Activated naive CD4-positive, alpha-beta T cell treated with anti-CD3 and anti-CD28 coated beads, Interleukin-2, amount 10 ng/mL, durations not matched to agents 7 days and 5 days (primary cell): ENCODE measurements around the gene C14orf180.
"Not testable (repeated sequence)": the region's sequence is repeated elsewhere in the genome, so short reads cannot be mapped to it uniquely, and the experiment has no call there.

Experiments used
- CTCF ChIA-PET: fragments of 350-600 bp; sonication (Branson Sonifier 250); formaldehyde crosslinking; loops from one replicate; lab custom pipeline; 2021; ENCODE audit warnings: antibody characterized with exemption; lab: Charles Lee
- DNase-seq: peaks from one replicate; pipeline ENCODE4 v3.0.0-alpha.2; 2020
- H3K27ac Mint-ChIP-seq: one replicate; pipeline ENCODE4 v1.8.0; 2021; ENCODE audit warnings: mild to moderate bottlenecking, moderate library complexity, mixed read lengths
- H3K27me3 Mint-ChIP-seq: one replicate; pipeline ENCODE4 v1.8.0; 2021; ENCODE audit warnings: mild to moderate bottlenecking, mixed read lengths
- H3K36me3 Mint-ChIP-seq: one replicate; pipeline ENCODE4 v1.8.0; 2021; ENCODE audit warnings: mixed read lengths
- H3K4me1 Mint-ChIP-seq: one replicate; pipeline ENCODE4 v1.8.0; 2021; ENCODE audit warnings: mixed read lengths
- H3K4me3 Mint-ChIP-seq: one replicate; pipeline ENCODE4 v1.8.0; 2021; ENCODE audit warnings: mild to moderate bottlenecking, moderate library complexity, mixed read lengths
- H3K9me3 Mint-ChIP-seq: one replicate; pipeline ENCODE4 v1.8.0; 2021; ENCODE audit warnings: mixed read lengths

C14orf180 gene

DNA sequence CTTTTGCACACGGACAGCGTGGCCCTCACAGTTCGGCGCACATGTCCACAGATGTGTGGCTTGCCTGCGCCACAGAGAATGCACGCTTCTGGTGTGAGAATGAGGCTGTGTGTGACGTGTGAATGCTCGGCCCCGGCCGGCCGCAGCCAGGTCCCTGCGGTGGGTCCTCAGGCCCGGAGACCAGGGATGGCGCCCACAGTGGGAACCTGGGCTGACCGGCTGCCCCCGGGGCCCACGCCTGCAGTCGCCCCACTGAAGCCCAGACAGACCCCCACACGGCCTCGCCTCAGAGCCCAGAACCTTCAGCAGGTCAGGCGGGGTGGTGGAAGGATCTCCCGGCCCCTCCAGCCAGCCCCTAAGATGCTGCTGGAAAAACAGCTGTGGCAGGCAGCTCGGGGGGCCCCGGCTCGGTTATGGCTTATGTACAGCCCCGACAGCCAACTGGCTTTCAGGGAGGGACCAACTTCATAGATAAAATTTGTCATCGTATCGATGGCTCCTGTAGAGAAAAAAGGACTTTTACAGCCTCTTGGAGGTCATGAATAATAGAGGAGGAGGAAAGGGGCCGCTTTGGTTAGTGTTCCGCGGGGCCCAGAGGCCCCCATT is 4.5 kb upstream of the C14orf180 start:
- Mint-ChIP-seq H3K4me3 (no peak overlapping the region), H3K27me3 (no peaks in the 10 kb centered on the region), H3K27ac (no peak overlapping the region), H3K36me3 (no peaks in the 10 kb centered on the region), H3K4me1 (no peaks in the 10 kb centered on the region), H3K9me3 (no peaks in the 10 kb centered on the region)
- DNase-seq: no peak
- CTCF ChIA-PET: no interaction called here

DNA sequence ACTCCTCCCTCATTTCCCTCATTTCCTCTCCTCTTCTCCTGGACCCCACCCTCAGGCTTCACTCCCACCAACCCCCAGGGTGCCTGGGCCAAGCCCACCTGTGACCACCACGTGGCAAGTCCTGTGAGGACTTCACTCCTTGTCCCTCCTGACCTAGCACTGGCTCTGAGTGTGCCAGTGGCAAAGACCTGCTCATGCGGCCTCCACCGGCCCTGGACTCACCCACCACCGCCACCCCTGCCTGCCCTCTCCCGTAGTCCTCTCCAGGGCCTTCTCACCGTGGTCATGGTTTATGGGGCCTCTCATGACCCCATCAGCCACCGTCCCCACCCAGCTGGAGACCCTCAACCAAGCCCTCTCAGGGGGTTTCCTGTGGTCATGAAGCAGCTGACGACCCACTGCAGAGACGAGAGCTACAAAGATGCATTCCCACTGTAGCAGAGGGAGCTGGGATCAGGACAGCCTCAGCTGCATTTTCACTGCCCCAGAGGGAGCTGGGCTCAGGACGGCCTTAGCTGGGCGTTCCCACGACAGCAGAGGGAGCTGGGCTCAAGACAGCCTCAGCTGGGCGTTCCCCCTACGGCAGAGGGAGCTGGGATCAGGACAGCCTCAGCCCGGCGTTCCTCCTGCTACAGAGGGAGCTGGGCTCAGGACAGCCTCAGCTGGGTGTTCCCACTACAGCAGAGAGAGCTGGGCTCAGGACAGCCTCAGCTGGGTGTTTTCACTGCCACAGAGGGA is 3.2 kb upstream of the C14orf180 start:
- H3K4me1 Mint-ChIP-seq: no peaks in the 10 kb centered on the region
- no peaks in the 10 kb centered on the region for H3K36me3 Mint-ChIP-seq
- H3K4me3 Mint-ChIP-seq: no peak overlapping the region
- CTCF ChIA-PET: no interaction called here
- H3K9me3 Mint-ChIP-seq: no peaks in the 10 kb centered on the region
- no peak overlapping the region for H3K27ac Mint-ChIP-seq
- H3K27me3 Mint-ChIP-seq: no peaks in the 10 kb centered on the region
- no peak for DNase-seq

DNA sequence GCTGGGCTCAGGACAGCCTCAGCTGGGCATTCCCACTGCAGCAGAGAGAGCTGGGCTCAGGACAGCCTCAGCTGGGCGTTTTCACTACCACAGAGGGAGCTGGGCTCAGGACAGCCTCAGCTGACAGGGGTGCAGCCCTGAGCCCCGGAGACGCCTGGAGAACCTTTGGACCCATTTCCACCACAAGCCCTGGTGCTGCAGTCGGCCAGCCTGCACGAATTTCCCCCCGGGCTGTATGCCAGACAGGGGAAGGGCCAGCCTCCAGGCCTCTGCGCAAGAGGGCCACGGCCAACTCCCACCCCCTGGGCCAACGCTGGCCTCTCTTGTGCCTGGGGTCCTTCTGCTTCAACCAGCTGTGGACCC is 2.6 kb upstream of the C14orf180 start:
- Mint-ChIP-seq H3K36me3 (no peaks in the 10 kb centered on the region), H3K27ac (no peak overlapping the region), H3K27me3 (no peaks in the 10 kb centered on the region), H3K4me3 (no peak overlapping the region), H3K9me3 (no peaks in the 10 kb centered on the region), H3K4me1 (no peaks in the 10 kb centered on the region)
- no peak for DNase-seq
- CTCF ChIA-PET: no interaction called here

DNA sequence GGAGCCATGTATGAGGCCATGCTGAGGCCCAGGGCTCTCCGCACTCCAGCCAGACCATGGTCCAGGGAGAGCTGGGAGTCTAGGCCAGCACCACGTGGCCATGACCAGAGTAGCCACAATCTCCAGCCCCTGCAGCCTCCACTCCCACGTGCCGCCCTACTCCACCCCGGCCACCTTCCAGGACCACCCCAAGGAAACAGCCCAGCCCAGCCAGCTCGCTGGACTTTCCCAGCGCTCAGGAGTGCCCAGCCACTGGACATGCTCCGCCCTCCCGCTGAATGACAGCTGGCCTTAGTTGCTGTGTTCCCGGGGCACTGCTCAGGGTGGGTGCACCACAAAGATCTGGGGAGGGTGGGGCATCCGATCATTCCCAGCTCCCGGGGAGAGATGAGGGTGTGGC is 2.1 kb upstream of the C14orf180 start:
- no peak overlapping the region for H3K27ac Mint-ChIP-seq
- H3K4me1 Mint-ChIP-seq: no peaks in the 10 kb centered on the region
- no peaks in the 10 kb centered on the region for H3K9me3 Mint-ChIP-seq
- no peak overlapping the region for H3K4me3 Mint-ChIP-seq
- H3K36me3 Mint-ChIP-seq: no peaks in the 10 kb centered on the region
- H3K27me3 Mint-ChIP-seq: no peaks in the 10 kb centered on the region
- CTCF ChIA-PET: no interaction called here
- DNase-seq: no peak

DNA sequence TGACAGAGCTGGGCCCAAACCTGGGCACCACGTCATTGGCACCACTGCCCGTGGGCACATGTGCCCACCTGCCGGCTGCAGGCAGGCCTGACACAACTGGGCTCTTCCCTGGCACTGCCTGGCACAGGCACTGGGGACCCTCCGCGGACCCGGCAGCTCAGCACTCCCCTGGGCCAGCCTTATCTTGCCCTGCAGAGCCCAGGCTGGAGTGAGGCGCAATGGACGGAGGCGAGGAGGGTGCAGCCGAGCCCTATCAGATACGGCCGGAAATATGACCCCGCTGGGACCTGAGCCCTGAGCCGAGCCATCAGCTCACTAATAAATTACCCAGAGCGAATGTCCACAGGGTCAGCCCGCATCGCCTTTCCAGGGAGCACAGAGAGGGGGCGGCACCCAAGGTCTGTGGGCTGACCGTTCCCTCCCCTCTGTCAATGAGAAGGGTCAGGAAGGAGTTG is 1.7 kb upstream of the C14orf180 start:
- Mint-ChIP-seq H3K36me3 (no peaks in the 10 kb centered on the region), H3K4me1 (no peaks in the 10 kb centered on the region), H3K27ac (no peak overlapping the region), H3K27me3 (no peaks in the 10 kb centered on the region), H3K9me3 (no peaks in the 10 kb centered on the region), H3K4me3 (no peak overlapping the region)
- no peak for DNase-seq
- CTCF ChIA-PET: no interaction called here

DNA sequence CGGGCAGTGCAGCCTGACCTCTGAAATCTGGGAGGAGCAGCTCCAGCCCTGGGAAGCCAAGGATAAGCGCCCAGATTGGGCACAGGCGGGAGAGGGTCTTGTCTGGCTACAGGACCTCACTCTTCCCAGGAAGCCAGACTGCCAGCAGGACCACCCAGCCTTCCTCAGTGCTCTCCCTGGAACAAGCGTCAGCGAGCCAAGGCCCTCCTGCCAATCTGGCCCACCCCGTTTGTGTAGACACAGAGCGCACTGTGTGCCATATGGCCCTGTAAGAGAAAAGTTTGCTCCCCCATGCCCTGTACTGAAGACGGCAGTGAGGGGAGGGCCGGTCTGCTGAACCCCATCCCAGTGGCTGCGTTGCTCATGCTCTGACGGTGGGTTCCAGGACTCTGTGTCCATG is 1.2 kb upstream of the C14orf180 start:
- Mint-ChIP-seq H3K9me3 (no peaks in the 10 kb centered on the region), H3K36me3 (no peaks in the 10 kb centered on the region), H3K27me3 (no peaks in the 10 kb centered on the region), H3K4me1 (no peaks in the 10 kb centered on the region), H3K4me3 (no peak overlapping the region), H3K27ac (no peak overlapping the region)
- no peak for DNase-seq
- CTCF ChIA-PET: no interaction called here

DNA sequence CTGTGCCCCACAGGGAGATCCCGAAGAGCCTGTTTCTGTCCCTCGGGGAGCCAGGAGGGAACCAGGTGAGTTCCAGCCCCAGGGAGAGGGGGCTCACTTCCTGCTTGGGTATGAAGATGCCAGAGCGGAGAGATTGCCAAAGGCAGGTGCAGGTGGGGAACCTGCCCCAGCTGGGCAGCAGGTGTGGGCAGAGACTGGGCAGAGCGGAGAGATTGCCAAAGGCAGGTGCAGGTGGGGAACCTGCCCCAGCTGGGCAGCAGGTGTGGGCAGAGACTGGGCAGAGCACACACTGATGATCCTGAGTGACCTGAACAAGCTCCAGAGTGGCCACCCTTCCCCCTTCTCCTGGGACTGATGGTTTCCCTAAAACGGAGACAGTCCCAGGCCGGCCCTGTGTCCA is 375 bp downstream of the C14orf180 start:
- H3K4me3 Mint-ChIP-seq, H3K27me3 Mint-ChIP-seq, H3K36me3 Mint-ChIP-seq, H3K27ac Mint-ChIP-seq, H3K4me1 Mint-ChIP-seq, H3K9me3 Mint-ChIP-seq, DNase-seq, CTCF ChIA-PET: not testable (repeated sequence)

DNA sequence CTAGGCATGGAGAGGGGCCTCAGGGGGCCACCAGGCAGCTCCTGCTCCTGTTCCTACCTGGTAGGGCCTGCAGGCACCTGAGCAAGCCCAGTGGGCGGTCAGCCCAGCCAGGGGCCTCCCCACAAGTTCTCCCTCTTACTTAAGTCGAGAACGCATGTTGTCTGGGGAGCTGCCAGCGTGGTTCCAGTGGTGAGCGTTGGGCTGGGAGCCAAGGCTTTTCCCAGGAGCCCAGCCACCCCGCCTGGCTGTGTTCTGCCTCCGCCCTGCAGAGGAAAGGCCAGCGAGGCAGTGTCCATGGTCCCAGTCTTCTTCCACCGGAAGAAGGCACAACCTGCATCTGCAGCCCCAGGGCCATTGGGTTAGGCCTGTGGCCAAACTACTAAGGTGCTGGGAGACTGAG is 1.4 kb downstream of the C14orf180 start:
- Mint-ChIP-seq H3K4me1 (no peaks in the 10 kb centered on the region), H3K4me3 (no peak overlapping the region), H3K36me3 (no peaks in the 10 kb centered on the region), H3K27ac (no peak overlapping the region), H3K9me3 (no peaks in the 10 kb centered on the region), H3K27me3 (no peaks in the 10 kb centered on the region)
- CTCF ChIA-PET: no interaction called here
- no peak for DNase-seq

DNA sequence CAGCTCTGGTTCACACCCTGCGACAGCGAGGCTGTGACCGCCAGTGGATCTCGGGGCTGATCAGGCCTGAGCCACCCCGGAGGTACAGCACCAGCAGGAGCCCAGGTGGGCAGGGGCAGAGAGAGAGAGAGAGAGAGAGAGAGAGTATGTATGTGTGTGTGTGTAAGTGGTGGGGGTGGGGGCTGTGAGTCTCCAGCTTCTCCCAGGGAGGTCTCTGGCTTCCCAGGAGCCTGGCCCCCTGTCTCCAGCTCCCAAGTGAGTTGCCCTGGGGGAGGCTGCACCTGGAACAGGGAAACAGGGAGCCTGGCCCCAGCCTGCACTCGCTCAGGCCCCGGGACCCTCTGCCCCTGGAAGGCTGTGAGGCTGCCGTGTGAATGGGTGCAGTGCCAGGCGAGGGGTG is 2.0 kb downstream of the C14orf180 start:
- H3K4me1 Mint-ChIP-seq: no peaks in the 10 kb centered on the region
- no peak overlapping the region for H3K27ac Mint-ChIP-seq
- H3K4me3 Mint-ChIP-seq: no peak overlapping the region
- H3K36me3 Mint-ChIP-seq: no peaks in the 10 kb centered on the region
- CTCF ChIA-PET: no interaction called here
- H3K9me3 Mint-ChIP-seq: no peaks in the 10 kb centered on the region
- no peak for DNase-seq
- H3K27me3 Mint-ChIP-seq: peaks cover 4% of the 10 kb centered on the region

DNA sequence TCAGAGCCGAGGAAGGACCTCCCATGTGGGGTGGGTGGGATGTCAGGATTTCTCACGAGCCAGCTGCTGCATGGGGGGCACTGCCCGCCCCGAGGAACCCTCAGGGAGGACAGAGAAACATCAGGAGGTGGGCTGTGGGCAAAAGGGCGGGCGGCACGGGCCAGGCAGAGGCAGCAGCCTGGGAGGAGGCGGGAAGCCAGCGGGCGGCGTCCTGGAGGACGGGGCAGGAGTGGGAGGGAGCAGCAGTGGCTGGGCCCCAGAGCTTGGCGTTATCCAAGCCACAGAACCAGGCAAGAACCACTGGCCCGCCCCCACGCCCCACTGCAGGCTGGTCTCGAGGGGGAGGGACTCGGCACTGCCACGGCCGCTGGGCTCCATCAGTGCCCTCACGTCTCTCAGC is 2.4 kb downstream of the C14orf180 start:
- no peaks in the 10 kb centered on the region for H3K9me3 Mint-ChIP-seq
- CTCF ChIA-PET: no interaction called here
- peaks cover 7% of the 10 kb centered on the region for H3K27me3 Mint-ChIP-seq
- no peaks in the 10 kb centered on the region for H3K36me3 Mint-ChIP-seq
- no peak for DNase-seq
- no peak overlapping the region for H3K27ac Mint-ChIP-seq
- H3K4me1 Mint-ChIP-seq: no peaks in the 10 kb centered on the region
- H3K4me3 Mint-ChIP-seq: no peak overlapping the region

DNA sequence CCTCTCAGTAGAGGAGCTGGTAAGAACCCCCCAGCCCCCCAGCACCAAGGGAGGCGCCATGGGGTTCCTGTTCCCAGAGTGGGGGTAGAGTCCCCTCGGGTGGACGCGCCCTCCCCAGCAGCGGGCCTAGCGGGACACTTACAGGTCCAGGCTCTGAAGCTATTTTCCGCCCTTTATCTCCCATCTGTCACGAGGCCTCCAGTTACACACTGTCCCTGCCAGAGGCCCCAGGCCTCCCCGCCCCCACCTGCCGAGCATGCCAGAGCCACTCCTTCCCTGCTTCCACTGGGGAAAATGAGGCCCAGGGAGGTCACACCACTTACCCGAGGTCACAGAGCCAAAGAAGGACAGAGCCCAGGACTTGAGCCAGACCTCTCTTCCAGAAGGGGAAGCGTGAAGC is 3.1 kb downstream of the C14orf180 start:
- Mint-ChIP-seq H3K4me1 (no peaks in the 10 kb centered on the region), H3K9me3 (no peaks in the 10 kb centered on the region), H3K27ac (peak overlapping the region; percentile 33), H3K4me3 (no peak overlapping the region), H3K36me3 (no peaks in the 10 kb centered on the region), H3K27me3 (peaks cover 7% of the 10 kb centered on the region)
- CTCF ChIA-PET: no interaction called here
- DNase-seq: no peak

DNA sequence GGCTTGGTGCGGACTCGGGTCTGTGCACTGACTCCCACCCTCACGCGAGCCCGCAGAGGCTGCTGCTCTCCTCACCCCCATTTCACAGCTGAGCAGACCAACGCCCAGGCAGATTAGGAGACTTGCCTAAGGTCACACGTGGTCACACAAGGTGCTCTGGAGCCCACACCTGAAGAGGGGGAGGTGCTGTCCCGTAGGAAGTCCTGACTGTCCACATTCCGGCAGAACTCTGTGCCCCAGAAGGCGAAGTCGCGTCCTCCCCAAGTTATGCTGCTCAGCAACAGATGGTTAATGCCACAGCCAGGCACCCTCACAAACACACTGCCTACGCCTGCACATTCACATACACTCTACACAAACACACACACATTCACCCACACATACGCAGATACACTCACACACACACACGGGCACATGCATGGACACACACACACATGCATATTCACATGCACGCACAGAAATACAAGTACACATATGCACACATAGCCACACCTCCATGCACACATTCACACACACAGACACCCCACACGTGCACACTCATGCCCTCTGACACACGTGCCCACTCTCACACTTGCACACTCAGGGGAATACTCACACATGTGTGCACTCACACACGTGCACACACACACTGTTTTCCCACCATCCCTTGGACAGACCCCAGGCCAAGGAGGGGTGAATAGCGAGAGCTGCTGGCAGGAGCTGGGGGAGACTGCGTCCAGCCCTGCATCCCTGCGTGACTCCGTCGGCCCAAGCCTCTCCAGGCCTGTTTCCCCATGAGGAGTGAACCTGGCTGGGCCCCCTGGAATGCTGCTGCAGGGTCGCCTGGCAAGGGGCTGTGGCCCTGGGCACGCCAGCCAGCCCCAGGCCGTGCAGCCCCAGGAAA is 4.1 kb downstream of the C14orf180 start:
- no peak for DNase-seq
- Mint-ChIP-seq H3K4me1 (no peaks in the 10 kb centered on the region), H3K27me3 (peaks cover 7% of the 10 kb centered on the region), H3K36me3 (no peaks in the 10 kb centered on the region), H3K27ac (no peak overlapping the region), H3K9me3 (no peaks in the 10 kb centered on the region), H3K4me3 (no peak overlapping the region)
- CTCF ChIA-PET: interaction anchor here (0.6 kb wide), 1 partner anchor 512 kb away, joined by 3 read pairs; no protein-coding TSS in a partner anchor

DNA sequence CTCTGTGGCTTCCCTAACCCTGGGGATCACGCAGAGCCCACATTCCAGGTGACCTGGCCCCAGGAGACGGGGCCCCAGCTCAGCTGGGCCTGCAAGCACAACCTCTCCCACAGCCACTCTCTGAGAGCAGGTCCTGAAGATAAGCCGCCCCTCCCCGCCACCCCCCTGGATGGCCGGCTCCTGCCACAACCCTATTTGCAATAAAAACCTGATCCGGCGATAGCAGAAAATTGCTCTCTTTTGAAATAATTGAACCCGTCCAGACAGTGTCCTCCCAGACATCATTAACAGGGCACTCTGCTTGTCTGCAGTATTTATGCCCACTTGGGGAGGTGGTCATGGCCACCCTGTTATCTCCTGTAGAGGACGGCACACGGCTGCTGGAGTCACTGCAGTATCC is 5.0 kb downstream of the C14orf180 start:
- H3K9me3 Mint-ChIP-seq: no peaks in the 10 kb centered on the region
- no peak overlapping the region for H3K27ac Mint-ChIP-seq
- H3K4me1 Mint-ChIP-seq: no peaks in the 10 kb centered on the region
- DNase-seq: no peak
- H3K4me3 Mint-ChIP-seq: no peak overlapping the region
- no peaks in the 10 kb centered on the region for H3K36me3 Mint-ChIP-seq
- H3K27me3 Mint-ChIP-seq: peaks cover 7% of the 10 kb centered on the region
- CTCF ChIA-PET: no interaction called here

DNA sequence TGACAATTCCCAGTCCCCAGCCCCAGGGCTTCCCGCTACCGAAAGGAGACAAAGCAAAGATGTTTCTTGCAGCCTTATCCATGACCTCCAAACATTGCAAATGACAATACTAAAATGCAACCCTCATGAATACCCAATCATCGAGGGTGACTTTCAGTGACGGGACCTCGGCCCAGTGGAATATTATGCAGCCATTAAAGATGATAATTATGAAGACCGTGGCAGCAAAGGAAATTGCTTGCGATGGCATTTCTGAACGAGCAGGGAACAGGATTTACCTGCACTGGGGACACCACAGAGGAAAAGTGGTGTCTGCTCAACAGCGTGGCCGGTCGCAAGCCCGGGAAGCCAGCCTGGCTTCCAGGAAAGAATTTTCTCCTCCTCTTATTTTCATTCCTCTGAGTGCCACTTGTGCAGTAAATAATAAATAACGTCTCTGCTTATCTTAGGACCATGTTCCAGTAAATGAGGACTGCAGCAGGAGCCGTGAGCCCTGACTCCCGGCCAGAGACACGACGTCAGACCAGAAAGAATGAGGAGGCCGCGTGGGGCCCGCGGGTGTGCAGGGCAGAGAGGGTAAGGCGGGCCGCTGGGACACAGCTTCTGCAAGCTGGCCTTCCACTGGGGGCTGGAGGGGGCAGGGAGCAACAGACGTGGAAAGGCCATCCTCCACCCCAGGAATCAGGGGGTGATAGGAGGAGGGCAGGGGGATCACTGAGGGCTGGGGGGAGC is 6.6 kb downstream of the C14orf180 start:
- H3K36me3 Mint-ChIP-seq: no peaks in the 10 kb centered on the region
- no peaks in the 10 kb centered on the region for H3K9me3 Mint-ChIP-seq
- peaks cover 7% of the 10 kb centered on the region for H3K27me3 Mint-ChIP-seq
- no peak overlapping the region for H3K27ac Mint-ChIP-seq
- no peak overlapping the region for H3K4me3 Mint-ChIP-seq
- CTCF ChIA-PET: no interaction called here
- no peak for DNase-seq
- no peaks in the 10 kb centered on the region for H3K4me1 Mint-ChIP-seq
